Stimulated activated CD4-positive, alpha-beta T cell treated with anti-CD3 and anti-CD28 coated beads, TNF-alpha, amount 100 ng/mL, for 48 hours (primary cell): ENCODE results near the gene CDH13.

Experiments used
- DNase-seq, 3 donors: peaks; one replicate each; pipeline ENCODE4 v3.0.0-alpha.2; 2020; ENCODE audit warnings: low read depth in 3 of 3

CDH13 gene

GRCh38 chr16:83231729-83232128, 605.0 kb downstream of the CDH13 start:
- no peak for DNase-seq

GRCh38 chr16:83233153-83233552, 606.4 kb downstream of the CDH13 start:
- DNase-seq, result no peak

- no peak for DNase-seq
Observed at GRCh38 chr16:83238949-83239691, 612.4 kb downstream of the CDH13 start.

GRCh38 chr16:83244057-83244456, 617.3 kb downstream of the CDH13 start:
- no peak for DNase-seq

GRCh38 chr16:83245061-83245460, 618.3 kb downstream of the CDH13 start:
- no peak for DNase-seq

GRCh38 chr16:83247767-83248372, 621.1 kb downstream of the CDH13 start:
- DNase-seq, result no peak

GRCh38 chr16:83248735-83249463, 622.1 kb downstream of the CDH13 start:
- DNase-seq, result no peak

GRCh38 chr16:83253521-83253920, 626.8 kb downstream of the CDH13 start:
- no peak for DNase-seq

- DNase-seq, result no peak
Observed at GRCh38 chr16:83258366-83258928, 631.7 kb downstream of the CDH13 start.

GRCh38 chr16:83266848-83267553, 640.2 kb downstream of the CDH13 start:
- DNase-seq, result no peak

GRCh38 chr16:83268169-83268568, 641.4 kb downstream of the CDH13 start:
- no peak for DNase-seq

- DNase-seq, result no peak
Observed at GRCh38 chr16:83269048-83269447, 642.3 kb downstream of the CDH13 start.

GRCh38 chr16:83269541-83269940, 642.8 kb downstream of the CDH13 start:
- DNase-seq, result no peak

GRCh38 chr16:83270061-83270460, 643.3 kb downstream of the CDH13 start:
- no peak for DNase-seq

- DNase-seq, result no peak
Observed at GRCh38 chr16:83270640-83271039, 643.9 kb downstream of the CDH13 start.

- DNase-seq, result no peak
Observed at GRCh38 chr16:83271123-83271522, 644.4 kb downstream of the CDH13 start.

- no peak for DNase-seq
Observed at GRCh38 chr16:83271970-83272575, 645.3 kb downstream of the CDH13 start.

GRCh38 chr16:83272843-83273242, 646.1 kb downstream of the CDH13 start:
- DNase-seq, result no peak

GRCh38 chr16:83273504-83274173, 646.9 kb downstream of the CDH13 start:
- no peak for DNase-seq

- DNase-seq, result no peak
Observed at GRCh38 chr16:83279251-83279650, 652.5 kb downstream of the CDH13 start.

- DNase-seq, result no peak
Observed at GRCh38 chr16:83285921-83286320, 659.2 kb downstream of the CDH13 start.
